Activated CD8-positive, alpha-beta memory T cell treated with anti-CD3 and anti-CD28 coated beads, Interleukin-2, amount 50 U/mL, for 24 hours (primary cell): ENCODE results near the gene IL9R.
"Not testable (repeated sequence)": the region's sequence is repeated elsewhere in the genome, so short reads cannot be mapped to it uniquely, and the experiment has no call there.

Source experiments
- DNase-seq: peaks from one replicate; pipeline ENCODE4 v3.0.0-alpha.2; 2020; ENCODE audit errors: extremely low read depth

IL9R gene

DNA sequence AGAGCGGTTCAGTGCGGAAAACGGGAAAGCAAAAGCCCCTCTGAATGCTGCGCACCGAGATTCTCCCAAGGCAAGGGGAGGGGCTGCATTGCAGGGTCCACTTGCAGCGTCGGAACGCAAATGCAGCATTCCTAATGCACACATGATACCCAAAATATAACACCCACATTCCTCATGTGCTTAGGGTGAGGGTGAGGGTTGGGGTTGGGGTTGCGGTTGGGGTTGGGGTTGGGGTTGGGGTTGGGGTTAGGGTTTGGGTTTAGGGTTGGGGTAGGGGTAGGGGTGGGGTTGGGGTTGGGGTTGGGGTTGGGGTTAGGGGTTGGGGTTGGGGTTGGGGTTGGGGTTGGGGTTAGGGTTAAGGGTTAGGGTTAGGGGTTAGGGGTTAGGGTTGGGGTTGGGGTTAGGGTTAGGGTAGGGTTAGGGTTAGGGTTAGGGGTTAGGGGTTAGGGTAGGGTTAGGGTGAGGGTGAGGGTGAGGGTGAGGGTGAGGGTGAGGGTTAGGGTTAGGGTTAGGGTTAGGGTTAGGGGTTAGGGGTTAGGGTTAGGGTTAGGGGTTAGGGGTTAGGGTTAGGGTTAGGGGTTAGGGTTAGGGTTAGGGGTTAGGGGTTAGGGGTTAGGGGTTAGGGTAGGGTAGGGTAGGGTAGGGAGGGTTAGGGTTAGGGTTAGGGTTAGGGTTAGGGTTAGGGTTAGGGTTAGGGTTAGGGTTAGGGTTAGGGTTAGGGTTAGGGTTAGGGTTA lies 32.4 kb downstream of the IL9R start:
- not testable (repeated sequence) for DNase-seq

GRCh38 chrX:156030474-156030873 lies 33.0 kb downstream of the IL9R start:
- not testable (repeated sequence) for DNase-seq
